GM12878 (cell line): ENCODE data around the gene PRDM15. TPM values are rescaled to one million over a fixed set of nuclear protein-coding genes. Genes with fewer than 3 reads are reported as not detected.

Experiments used
- ATAC-seq: fragments of 200-7000 bp; cut with Tn5 transposase; 3 replicates; pipeline ENCODE4 v1.9.1; 2020; ENCODE audit warnings: mild to moderate bottlenecking, moderate library complexity
- BruUV-seq: library from RNA; stranded (reverse); fragments of 400-500 nt; replicated peaks from 2 replicates; lab custom pipeline; 2021; lab: Mats Ljungman, UMichigan
- CTCF ChIA-PET: fragments of 300-600 bp; sonication (Branson Sonifier 250); formaldehyde crosslinking; extraction: SDS; loops from one replicate; lab custom pipeline; 2021; ENCODE audit warnings: inconsistent platforms; lab: Yijun Ruan, JAX
- POLR2A ChIA-PET: fragments of 350-600 bp; formaldehyde crosslinking; extraction: SDS; loops from one replicate; lab custom pipeline; 2021; ENCODE audit warnings: inconsistent platforms; lab: Charles Lee
- RAD21 ChIA-PET: fragments of 300-600 bp; sonication (Branson Sonifier 250); formaldehyde crosslinking; loops from one replicate; lab custom pipeline; 2023; ENCODE audit warnings: antibody characterized with exemption; ENCODE audit not compliant: unreplicated experiment; lab: Charles Lee
- SMC1A ChIA-PET: fragments of 300-600 bp; sonication (Branson Sonifier 250); formaldehyde crosslinking; loops from one replicate; lab custom pipeline; 2023; ENCODE audit not compliant: unreplicated experiment, uncharacterized antibody; lab: Charles Lee
- DNase-seq: peaks from one replicate; pipeline ENCODE4 v3.0.0-alpha.2; 2011; ENCODE audit warnings: low read depth, low spot score
- FAIRE-seq: peaks from 3 replicates; lab custom pipeline; 2011; peaks lifted over from hg19 to GRCh38; lab: Jason Lieb, UNC
- H2AFZ ChIP-seq: 2 replicates; pipeline ENCODE4 v1.6.0; 2011; ENCODE audit warnings: low read depth, low read length, control low read depth; ENCODE audit not compliant: control insufficient read depth
- H3K27ac ChIP-seq: 2 replicates; pipeline ENCODE4 v1.5.1; 2011; ENCODE audit warnings: control low read depth; ENCODE audit not compliant: control insufficient read depth, insufficient read depth
- H3K27me3 ChIP-seq, 2 experiments: replicated peaks in 1 of 2; 2 replicates each; pipeline versions ENCODE4 v1.6.0 to v1.6.1; 2011; ENCODE audit warnings: low read length in 1 of 2; ENCODE audit not compliant: control insufficient read depth in 2 of 2, insufficient read depth in 2 of 2
- H3K36me3 ChIP-seq, 2 experiments: 2 replicates each; pipeline ENCODE4 v1.5.1; 2011; ENCODE audit warnings: low read length in 1 of 2; ENCODE audit not compliant: control insufficient read depth in 2 of 2, insufficient read depth in 2 of 2
- H3K4me1 ChIP-seq: 2 replicates; pipeline ENCODE4 v1.6.1; 2011; ENCODE audit warnings: mild to moderate bottlenecking, low read length, moderate library complexity, mixed read lengths; ENCODE audit not compliant: control insufficient read depth, insufficient read depth
- H3K4me2 ChIP-seq: 2 replicates; pipeline ENCODE4 v1.6.0; 2011; ENCODE audit warnings: control low read depth; ENCODE audit not compliant: control insufficient read depth, insufficient read depth
- H3K4me3 ChIP-seq: fragments of 200-600 bp; sonication (generic); 2 replicates; pipeline ENCODE4 v1.5.1; 2016
- H3K79me2 ChIP-seq: 2 replicates; pipeline ENCODE4 v1.6.0; 2011; ENCODE audit warnings: low read length; ENCODE audit not compliant: control insufficient read depth, insufficient read depth
- H3K9ac ChIP-seq: 2 replicates; pipeline ENCODE4 v1.8.0; 2011; ENCODE audit warnings: low read length, control low read depth, mixed read lengths; ENCODE audit not compliant: control insufficient read depth, insufficient read depth
- H3K9me3 ChIP-seq: replicated peaks from 3 replicates; pipeline ENCODE4 v1.5.1; 2011; ENCODE audit warnings: mild to moderate bottlenecking, low read length; ENCODE audit not compliant: control insufficient read depth, insufficient read depth
- H4K20me1 ChIP-seq: 2 replicates; pipeline ENCODE4 v1.6.0; 2011; ENCODE audit not compliant: control insufficient read depth, insufficient read depth
- CHD2 ChIP-seq: IDR thresholded peaks from 2 replicates; pipeline ENCODE4 v1.6.1; 2011; ENCODE audit warnings: low read depth, low read length, improper control_type of control experiment, borderline replicate concordance
- EZH2 ChIP-seq: IDR thresholded peaks from 2 replicates; pipeline ENCODE4 v1.6.1; 2012; ENCODE audit warnings: low read depth, mild to moderate bottlenecking, control low read depth, inconsistent platforms, low read length, borderline replicate concordance; ENCODE audit not compliant: control insufficient read depth
- IRF4 ChIP-seq: IDR thresholded peaks from 2 replicates; pipeline ENCODE4 v1.6.1; 2011; ENCODE audit warnings: low read depth, low read length
- NR2C1 ChIP-seq: fragments of 450-650 bp; IDR thresholded peaks from 2 replicates; pipeline ENCODE4 v1.6.1; 2017; ENCODE audit warnings: antibody characterized with exemption, mild to moderate bottlenecking, moderate library complexity
- RBBP5 ChIP-seq: fragments of 200-600 bp; sonication (generic); conservative IDR thresholded peaks from 2 replicates; pipeline ENCODE4 v1.6.1; 2016
- SPI1 ChIP-seq: IDR thresholded peaks from 2 replicates; pipeline ENCODE4 v1.6.1; 2011; ENCODE audit warnings: low read depth, mild to moderate bottlenecking, low read length, moderate library complexity, borderline replicate concordance; ENCODE audit not compliant: insufficient read depth
- SREBF1 ChIP-seq: IDR thresholded peaks from 2 replicates; pipeline ENCODE4 v1.6.1; 2012; ENCODE audit warnings: mild to moderate bottlenecking, low read length
- WGBS: methylation state at CpG from one replicate; pipeline ENCODE4 v1.1.6; 2016; ENCODE audit warnings: low lambda C conversion rate; ENCODE audit not compliant: insufficient replicate concordance, insufficient coverage; ENCODE audit errors: missing lambda C conversion rate; 5-methylcytosine and 5-hydroxymethylcytosine counted together
- in situ Hi-C: fragments of 300-500 bp; cut with MboI; formaldehyde crosslinking; loops from 9 replicates; pipeline ENCODE4 v1.14.3; 2018; ENCODE audit warnings: mixed read lengths
- intact Hi-C: fragments of 100-400 bp; cut with micrococcal nuclease; formaldehyde crosslinking; loops from one replicate; pipeline ENCODE4 v1.14.2; 2022; ENCODE audit not compliant: unreplicated experiment
- polyA plus RNA-seq, 11 experiments: library from polyadenylated mRNA; depleted of rRNA in 4 of 11; unstranded in 6 of 11; stranded (reverse) in 5 of 11; fragments of >200 nt; fragmentation: Nextera tagmentation in 4 of 11; fragmentation: Illumina TruSeq in 1 of 11; extraction: Ambion mirVana in 4 of 11; extraction: Trizol in 1 of 11; gene quantifications; 1 replicate in 1 of 11; 2 replicates in 10 of 11; pipeline versions ENCODE4 v1.2.1 to v1.2.3, GENCODE V29; 2011 to 2016; ENCODE audit warnings: inconsistent platforms in 2 of 11, missing spikeins in 2 of 11, low read depth in 1 of 11
- total RNA-seq, 4 experiments: library from RNA; depleted of rRNA in 3 of 4; stranded (reverse); fragments of >200 nt in 3 of 4; fragmentation: Illumina TruSeq in 1 of 4; extraction: Trizol in 1 of 4; gene quantifications; 2 replicates each; pipeline versions ENCODE4 v1.2.1 to v1.2.3, GENCODE V29; 2013 to 2021
- TF ChIP-seq, protein P1 (sequence below): IDR thresholded peaks from 2 replicates; pipeline ENCODE4 v1.6.1; 2011; ENCODE audit warnings: low read depth, low read length, improper control_type of control experiment, borderline replicate concordance
- TF ChIP-seq, protein P2 (sequence below): IDR thresholded peaks from 2 replicates; pipeline ENCODE4 v1.6.1; 2012; ENCODE audit warnings: low read length, inconsistent platforms
- TF ChIP-seq, protein P3 (sequence below): fragments of 450-650 bp; IDR thresholded peaks from 2 replicates; pipeline ENCODE4 v1.6.1; 2017; ENCODE audit warnings: mild to moderate bottlenecking, moderate library complexity

Gene PRDM15
- total and polyA plus RNA-seq, 10 of the 15 experiments (the other 5 are each of a cell fraction or from before 2014, with no cell fraction given) = 2.2 to 16.0 (median 8.6) TPM

DNA sequence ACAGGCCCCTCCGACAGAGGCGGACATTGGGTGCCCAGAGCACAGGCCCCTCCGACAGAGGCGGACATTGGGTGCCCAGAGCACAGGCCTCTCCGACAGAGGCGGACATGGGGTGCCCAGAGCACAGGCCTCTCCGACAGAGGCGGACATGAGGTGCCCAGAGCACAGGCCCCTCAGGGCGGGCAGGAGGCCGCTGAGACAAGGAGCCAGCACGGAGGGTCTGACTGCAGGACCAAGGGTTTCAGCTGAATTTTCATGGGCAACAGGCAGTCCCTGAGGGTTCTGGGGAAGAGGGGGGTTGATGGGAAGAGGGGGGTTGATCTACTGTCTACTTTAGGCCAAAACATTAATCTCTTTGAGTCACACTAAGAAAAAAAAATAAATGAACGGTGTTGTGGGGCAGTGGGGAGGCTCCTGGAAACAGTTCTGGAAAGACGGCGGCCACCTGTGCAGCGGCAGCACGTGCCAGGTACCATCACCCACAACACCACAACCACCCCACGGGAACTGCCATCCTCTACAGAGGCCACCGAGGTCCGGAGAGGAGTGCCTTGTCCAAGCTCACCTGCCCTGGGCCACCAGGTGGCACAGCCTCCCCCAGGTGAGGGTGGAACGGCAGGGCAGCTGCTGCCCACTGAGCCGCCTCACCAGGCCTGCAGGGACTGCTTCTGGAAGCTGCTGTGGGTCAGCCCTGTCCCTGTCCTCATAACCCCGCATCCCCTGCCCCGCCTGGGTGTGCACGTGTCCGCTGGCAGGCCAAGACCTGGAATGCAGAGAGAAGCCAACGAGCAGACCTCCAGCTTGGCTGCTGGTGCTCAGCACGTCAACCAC is 20.5 kb downstream of the PRDM15 start:
- no peaks in the 10 kb centered on the region for H3K27me3 ChIP-seq
- no peak overlapping the region for H3K4me2 ChIP-seq
- ChIA-PET POLR2A (interaction anchor here (0.6 kb wide), 1 partner anchor 148 kb away, joined by 5 read pairs; no protein-coding TSS in a partner anchor), CTCF (interaction anchor here (1.8 kb wide), 1 partner anchor 42 kb away, joined by 12 read pairs; no protein-coding TSS in a partner anchor), SMC1A (interaction anchor here (2.4 kb wide), 1 partner anchor 19 kb away, joined by 6 read pairs; no protein-coding TSS in a partner anchor), RAD21 (interaction anchor here (0.6 kb wide), 1 partner anchor 767 kb away, joined by 3 read pairs; no protein-coding TSS in a partner anchor)
- FAIRE-seq (no peak), DNase-seq (no peak), ATAC-seq (no peak)
- no TSS peak for BruUV-seq
- in situ Hi-C loops (no loop called here), intact Hi-C loops (no loop called here)
- H2AFZ ChIP-seq = no peak overlapping the region
- WGBS = 90% methylated on average over 27 of the region's 27 CpGs
- H3K9ac ChIP-seq = no peak overlapping the region
- H3K79me2 ChIP-seq = peaks cover 26% of the 10 kb centered on the region
- H3K27ac ChIP-seq = no peak overlapping the region
- H3K9me3 ChIP-seq = no peaks in the 10 kb centered on the region
- no peaks in the 10 kb centered on the region for H4K20me1 ChIP-seq
- no peak overlapping the region for H3K4me3 ChIP-seq
- peaks cover 23 to 26% of the 10 kb centered on the region in 2 experiments for H3K36me3 ChIP-seq
- peaks cover 26% of the 10 kb centered on the region for H3K4me1 ChIP-seq
- no peak for TF ChIP-seq RBBP5
- TF ChIP-seq SPI1 = no peak
- TF ChIP-seq, protein P1, sequence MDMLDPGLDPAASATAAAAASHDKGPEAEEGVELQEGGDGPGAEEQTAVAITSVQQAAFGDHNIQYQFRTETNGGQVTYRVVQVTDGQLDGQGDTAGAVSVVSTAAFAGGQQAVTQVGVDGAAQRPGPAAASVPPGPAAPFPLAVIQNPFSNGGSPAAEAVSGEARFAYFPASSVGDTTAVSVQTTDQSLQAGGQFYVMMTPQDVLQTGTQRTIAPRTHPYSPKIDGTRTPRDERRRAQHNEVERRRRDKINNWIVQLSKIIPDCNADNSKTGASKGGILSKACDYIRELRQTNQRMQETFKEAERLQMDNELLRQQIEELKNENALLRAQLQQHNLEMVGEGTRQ = no peak
- no peak for TF ChIP-seq EZH2
- TF ChIP-seq, protein P2, sequence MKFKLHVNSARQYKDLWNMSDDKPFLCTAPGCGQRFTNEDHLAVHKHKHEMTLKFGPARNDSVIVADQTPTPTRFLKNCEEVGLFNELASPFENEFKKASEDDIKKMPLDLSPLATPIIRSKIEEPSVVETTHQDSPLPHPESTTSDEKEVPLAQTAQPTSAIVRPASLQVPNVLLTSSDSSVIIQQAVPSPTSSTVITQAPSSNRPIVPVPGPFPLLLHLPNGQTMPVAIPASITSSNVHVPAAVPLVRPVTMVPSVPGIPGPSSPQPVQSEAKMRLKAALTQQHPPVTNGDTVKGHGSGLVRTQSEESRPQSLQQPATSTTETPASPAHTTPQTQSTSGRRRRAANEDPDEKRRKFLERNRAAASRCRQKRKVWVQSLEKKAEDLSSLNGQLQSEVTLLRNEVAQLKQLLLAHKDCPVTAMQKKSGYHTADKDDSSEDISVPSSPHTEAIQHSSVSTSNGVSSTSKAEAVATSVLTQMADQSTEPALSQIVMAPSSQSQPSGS = no peak
- TF ChIP-seq IRF4 = no peak
- TF ChIP-seq NR2C1 = no peak
- no peak for TF ChIP-seq SREBF1
- TF ChIP-seq, protein P3, sequence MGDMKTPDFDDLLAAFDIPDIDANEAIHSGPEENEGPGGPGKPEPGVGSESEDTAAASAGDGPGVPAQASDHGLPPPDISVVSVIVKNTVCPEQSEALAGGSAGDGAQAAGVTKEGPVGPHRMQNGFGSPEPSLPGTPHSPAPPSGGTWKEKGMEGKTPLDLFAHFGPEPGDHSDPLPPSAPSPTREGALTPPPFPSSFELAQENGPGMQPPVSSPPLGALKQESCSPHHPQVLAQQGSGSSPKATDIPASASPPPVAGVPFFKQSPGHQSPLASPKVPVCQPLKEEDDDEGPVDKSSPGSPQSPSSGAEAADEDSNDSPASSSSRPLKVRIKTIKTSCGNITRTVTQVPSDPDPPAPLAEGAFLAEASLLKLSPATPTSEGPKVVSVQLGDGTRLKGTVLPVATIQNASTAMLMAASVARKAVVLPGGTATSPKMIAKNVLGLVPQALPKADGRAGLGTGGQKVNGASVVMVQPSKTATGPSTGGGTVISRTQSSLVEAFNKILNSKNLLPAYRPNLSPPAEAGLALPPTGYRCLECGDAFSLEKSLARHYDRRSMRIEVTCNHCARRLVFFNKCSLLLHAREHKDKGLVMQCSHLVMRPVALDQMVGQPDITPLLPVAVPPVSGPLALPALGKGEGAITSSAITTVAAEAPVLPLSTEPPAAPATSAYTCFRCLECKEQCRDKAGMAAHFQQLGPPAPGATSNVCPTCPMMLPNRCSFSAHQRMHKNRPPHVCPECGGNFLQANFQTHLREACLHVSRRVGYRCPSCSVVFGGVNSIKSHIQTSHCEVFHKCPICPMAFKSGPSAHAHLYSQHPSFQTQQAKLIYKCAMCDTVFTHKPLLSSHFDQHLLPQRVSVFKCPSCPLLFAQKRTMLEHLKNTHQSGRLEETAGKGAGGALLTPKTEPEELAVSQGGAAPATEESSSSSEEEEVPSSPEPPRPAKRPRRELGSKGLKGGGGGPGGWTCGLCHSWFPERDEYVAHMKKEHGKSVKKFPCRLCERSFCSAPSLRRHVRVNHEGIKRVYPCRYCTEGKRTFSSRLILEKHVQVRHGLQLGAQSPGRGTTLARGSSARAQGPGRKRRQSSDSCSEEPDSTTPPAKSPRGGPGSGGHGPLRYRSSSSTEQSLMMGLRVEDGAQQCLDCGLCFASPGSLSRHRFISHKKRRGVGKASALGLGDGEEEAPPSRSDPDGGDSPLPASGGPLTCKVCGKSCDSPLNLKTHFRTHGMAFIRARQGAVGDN = no peak
- no peak for TF ChIP-seq CHD2
